GM23248 (cell line): Measurements from ENCODE around the gene TOR1AIP2.

Experiments used
- EZH2 ChIP-seq: fragments of 200-600 bp; sonication (generic); IDR thresholded peaks from 2 replicates; pipeline ENCODE4 v1.6.1; 2018; ENCODE audit warnings: antibody characterized with exemption, mild to moderate bottlenecking; ENCODE audit not compliant: insufficient read depth, poor library complexity, severe bottlenecking
- EZH2phosphoT487 ChIP-seq: fragments of 200-600 bp; sonication (generic); IDR thresholded peaks from 2 replicates; pipeline ENCODE4 v1.6.1; 2018; ENCODE audit warnings: antibody characterized with exemption, moderate library complexity, mild to moderate bottlenecking, low read depth; ENCODE audit not compliant: insufficient read depth

DNA sequence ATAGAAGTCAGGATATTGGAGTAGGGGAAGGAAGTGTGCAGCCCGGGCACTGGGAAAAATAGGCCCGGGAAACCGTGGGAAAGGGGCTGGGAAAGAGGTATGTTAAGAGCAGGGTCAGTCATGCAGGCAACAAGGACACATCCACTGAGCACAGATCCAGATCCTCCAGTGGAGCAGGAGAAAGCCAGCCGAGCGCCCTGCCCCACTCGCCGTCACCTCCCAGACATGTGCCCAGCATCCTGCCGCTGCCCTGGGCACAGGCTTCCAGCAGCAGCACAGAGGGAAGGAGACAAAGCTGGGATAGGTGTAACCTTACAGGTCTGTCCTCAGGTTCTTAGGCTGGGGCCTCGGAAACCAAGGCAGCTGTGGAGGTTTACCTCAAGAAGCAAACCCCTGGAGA, 70.3 kb downstream of the TOR1AIP2 start:
- TF ChIP-seq EZH2phosphoT487 = no peak
- TF ChIP-seq EZH2 = no peak
